Motor neuron (in vitro differentiated cells): ENCODE data around the gene JCAD. TPM values are rescaled to one million over a fixed set of nuclear protein-coding genes. Genes with fewer than 3 reads are reported as not detected.
"Not testable (repeated sequence)": the region's sequence is repeated elsewhere in the genome, so short reads cannot be mapped to it uniquely, and the experiment has no call there.

Experiments
- ATAC-seq, 8 experiments: fragments of 200-7000 bp; cut with Tn5 transposase; replicated peaks in 6 of 8; 2 replicates each; pipeline ENCODE4 v1.8.0; 2021; ENCODE audit warnings: mild to moderate bottlenecking in 8 of 8, moderate library complexity in 8 of 8
- H3K27ac ChIP-seq, 2 donors: fragments of 250-450 bp; sonication (Bioruptor Pico); 2 replicates each; pipeline ENCODE4 v1.9.0; 2021; ENCODE audit warnings: antibody characterized with exemption in 2 of 2, mild to moderate bottlenecking in 2 of 2, moderate library complexity in 1 of 2
- H3K4me1 ChIP-seq, 2 donors: fragments of 250-450 bp; sonication (Bioruptor Pico); replicated peaks in 1 of 2; 2 replicates each; pipeline ENCODE4 v1.6.1; 2021; ENCODE audit warnings: antibody characterized with exemption in 2 of 2, mild to moderate bottlenecking in 2 of 2, moderate library complexity in 1 of 2
- H3K4me3 ChIP-seq, 5 donors: fragments of 250-450 bp; sonication (Bioruptor Pico); 2 replicates each; pipeline ENCODE4 v1.9.0; 2021; ENCODE audit warnings: antibody characterized with exemption in 5 of 5, mild to moderate bottlenecking in 5 of 5, moderate library complexity in 4 of 5
- WGBS, 10 experiments: fragments of 450-650 bp; shearing (Covaris generic); methylation state at CpG; one replicate each; pipeline ENCODE4 v1.0.0; 2022; 5-methylcytosine and 5-hydroxymethylcytosine counted together
- in situ Hi-C, 9 experiments: fragments of 400-800 bp; cut with MboI; loops; one replicate each; pipeline ENCODE4 v1.15.0; 2021; ENCODE audit warnings: low sequenced_read_pairs in 9 of 9, low pct_unique_long_range_greater_than_20kb in 2 of 9; ENCODE audit not compliant: unreplicated experiment in 9 of 9
- total RNA-seq, 8 experiments: library from RNA; unstranded; fragments of 300-600 nt; gene quantifications; 2 replicates each; pipeline versions ENCODE4 v1.2.3 to v1.2.4, GENCODE V29; 2022

JCAD gene
- total RNA-seq, 8 experiments from 2014 or later: 0.22 to 18.7 (median 3.4) TPM

- ATAC-seq: no peak
- H3K4me3 ChIP-seq: no peak overlapping the region
- in situ Hi-C loops: no loop called here
- H3K4me1 ChIP-seq: no peaks in the 10 kb centered on the region
- 50 to 90% (median 86%) methylated on average over 1 to 3 of the region's 3 CpGs; no CpG with 5 or more reads in 5 of the 10 experiments for WGBS, 10 experiments
- no peak overlapping the region for H3K27ac ChIP-seq
These were observed 77.9 kb downstream of the JCAD start for GRCh38 chr10:29981510-29981909.

- no peaks in the 10 kb centered on the region for H3K4me1 ChIP-seq
- ATAC-seq: peak in 1 of 8 experiments; percentile 19
- in situ Hi-C loops: no loop called here
- no peak overlapping the region for H3K4me3 ChIP-seq
- 14 to 100% (median 80%) methylated on average over 1 to 2 of the region's 2 CpGs; no CpG with 5 or more reads in 5 of the 10 experiments for WGBS, 10 experiments
- H3K27ac ChIP-seq: no peak overlapping the region
These were observed 79.3 kb downstream of the JCAD start for GRCh38 chr10:29980084-29980483.

GRCh38 chr10:29979421-29979779 is 80.0 kb downstream of the JCAD start:
- in situ Hi-C loops: not testable (repeated sequence)

GRCh38 chr10:29977171-29977570 is 82.2 kb downstream of the JCAD start:
- 59 to 100% (median 82%) methylated on average over 1 to 4 of the region's 4 CpGs for WGBS, 10 experiments
- in situ Hi-C loops: no loop called here
- no peak for ATAC-seq
- Histone ChIP-seq H3K27ac (no peak overlapping the region), H3K4me1 (peaks cover 0 to 4% of the 10 kb centered on the region in 2 donors), H3K4me3 (no peak overlapping the region)

More at GRCh38 chr10:29979421-29979779, 80.0 kb downstream of the JCAD start:
- not testable (repeated sequence) for H3K4me1 ChIP-seq, ATAC-seq, H3K27ac ChIP-seq, H3K4me3 ChIP-seq
- WGBS, 10 experiments: 50 to 100% (median 96%) methylated on average over 1 to 2 of the region's 2 CpGs; no CpG with 5 or more reads in 4 of the 10 experiments

- no peak overlapping the region for H3K4me3 ChIP-seq
- ATAC-seq: no peak
- WGBS, 10 experiments: 31 to 100% (median 60%) methylated on average over 1 to 2 of the region's 2 CpGs; no CpG with 5 or more reads in 1 of the 10 experiments
- in situ Hi-C loops: no loop called here
- H3K4me1 ChIP-seq: peaks cover 0 to 4% of the 10 kb centered on the region in 2 donors
- no peak overlapping the region for H3K27ac ChIP-seq
These were observed 83.3 kb downstream of the JCAD start for GRCh38 chr10:29976134-29976533.

DNA sequence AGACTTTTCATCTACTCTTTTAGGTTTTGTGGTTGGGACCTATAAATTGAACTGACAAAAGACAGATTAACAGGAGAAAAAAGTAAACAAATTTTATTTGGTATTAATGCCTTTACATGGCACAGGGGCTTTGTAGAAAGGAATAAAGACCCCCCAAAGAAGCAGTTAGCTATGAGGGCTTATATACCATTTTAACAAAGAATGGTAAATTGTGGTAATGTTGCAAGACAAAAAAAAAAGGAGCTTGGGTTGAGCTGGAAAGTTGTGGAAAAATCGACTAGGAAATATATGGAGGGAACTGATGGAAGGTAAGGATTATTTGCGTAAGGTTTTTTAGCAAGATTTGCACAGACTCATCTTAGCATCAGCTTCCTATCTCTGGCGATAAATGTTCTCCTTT is 84.6 kb downstream of the JCAD start:
- Histone ChIP-seq H3K4me1 (peaks cover 7 to 10% of the 10 kb centered on the region in 2 donors), H3K4me3 (no peak overlapping the region), H3K27ac (no peak overlapping the region)
- no peak for ATAC-seq
- in situ Hi-C loops: no loop called here
- 37 to 88% (median 72%) methylated on average over 1 to 3 of the region's 3 CpGs; no CpG with 5 or more reads in 2 of the 10 experiments for WGBS, 10 experiments

DNA sequence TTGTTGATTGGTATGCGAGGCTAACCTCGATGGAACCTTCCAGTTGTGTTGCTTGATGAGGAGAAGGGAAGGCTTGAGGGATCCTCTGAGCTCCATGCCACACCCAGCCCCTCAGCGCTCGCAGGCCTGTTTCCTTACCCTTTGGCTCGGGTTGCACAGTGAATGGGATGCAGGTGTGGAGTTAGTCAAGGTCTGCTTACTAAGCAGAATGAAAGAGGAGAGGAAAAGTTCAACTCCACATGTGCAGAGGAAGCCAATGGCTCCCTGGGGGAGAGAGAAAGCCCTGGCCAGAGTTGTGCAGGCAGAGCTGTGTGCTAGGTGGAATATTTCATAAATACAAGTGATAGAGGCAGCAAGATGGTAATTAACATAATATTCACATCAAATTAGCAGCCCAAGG is 85.5 kb downstream of the JCAD start:
- in situ Hi-C loops: no loop called here
- WGBS, 10 experiments: 11 to 90% (median 68%) methylated on average over 1 to 5 of the region's 5 CpGs; no CpG with 5 or more reads in 4 of the 10 experiments
- peak in 2 of 8 experiments; percentile 41 to 45 for ATAC-seq

DNA sequence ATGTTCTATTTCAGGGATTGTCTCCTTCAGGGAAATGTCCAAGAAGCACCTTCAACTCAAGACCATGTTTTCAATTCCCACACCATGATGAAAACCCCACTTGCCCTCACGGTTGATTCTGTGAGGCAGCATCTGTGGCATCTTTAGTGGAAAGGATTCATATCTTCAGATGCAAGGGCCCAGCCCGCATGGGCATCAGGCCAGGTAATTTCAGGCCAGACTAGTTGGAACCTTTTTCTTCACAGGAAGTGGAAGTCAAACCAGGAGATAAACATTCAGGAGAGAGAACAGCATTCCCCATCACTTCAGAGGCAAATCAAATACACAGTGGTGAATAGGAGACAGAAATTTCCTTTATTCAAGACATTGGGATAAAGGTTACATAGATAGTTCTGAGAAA is 88.8 kb downstream of the JCAD start:
- 69 to 100% (median 83%) methylated on average over 1 to 2 of the region's 2 CpGs; no CpG with 5 or more reads in 3 of the 10 experiments for WGBS, 10 experiments
- ATAC-seq: no peak
- H3K4me3 ChIP-seq: no peak overlapping the region
- H3K4me1 ChIP-seq: peaks cover 25 to 27% of the 10 kb centered on the region in 2 donors
- in situ Hi-C loops: no loop called here
- H3K27ac ChIP-seq: no peak overlapping the region

More for the DNA sequence above, 85.5 kb downstream of the JCAD start:
- Histone ChIP-seq H3K4me1 (peaks cover 16 to 18% of the 10 kb centered on the region in 2 donors), H3K27ac (no peak overlapping the region), H3K4me3 (no peak overlapping the region)

GRCh38 chr10:29970012-29970396 is 89.4 kb downstream of the JCAD start:
- 58 to 100% (median 81%) methylated on average over 1 to 6 of the region's 6 CpGs; no CpG with 5 or more reads in 2 of the 10 experiments for WGBS, 10 experiments
- no peak for ATAC-seq
- H3K27ac ChIP-seq: peak overlapping the region in 1 of 2 donors; percentile 21
- H3K4me1 ChIP-seq: peaks cover 25 to 28% of the 10 kb centered on the region in 2 donors
- H3K4me3 ChIP-seq: no peak overlapping the region
- in situ Hi-C loops: no loop called here

GRCh38 chr10:29969255-29970011 is 90.0 kb downstream of the JCAD start:
- ATAC-seq: peak in 5 of 8 experiments; percentile 86 to 94 (median 92)

GRCh38 chr10:29968585-29968984 is 90.8 kb downstream of the JCAD start:
- Histone ChIP-seq H3K27ac (peak overlapping the region; percentile 42 to 54), H3K4me1 (peaks cover 35 to 39% of the 10 kb centered on the region in 2 donors), H3K4me3 (no peak overlapping the region)
- in situ Hi-C loops: no loop called here
- peak in 5 of 8 experiments; percentile 35 to 59 (median 35) for ATAC-seq
- 47 to 100% (median 89%) methylated on average over 1 to 3 of the region's 3 CpGs; no CpG with 5 or more reads in 5 of the 10 experiments for WGBS, 10 experiments

More at GRCh38 chr10:29969255-29970011, 90.0 kb downstream of the JCAD start:
- H3K4me1 ChIP-seq: peaks cover 30 to 34% of the 10 kb centered on the region in 2 donors
- in situ Hi-C loops: no loop called here
- 28 to 83% (median 66%) methylated on average over 1 to 10 of the region's 12 CpGs; no CpG with 5 or more reads in 3 of the 10 experiments for WGBS, 10 experiments
- no peak overlapping the region for H3K4me3 ChIP-seq
- peak overlapping the region; percentile 42 to 54 for H3K27ac ChIP-seq

- Histone ChIP-seq H3K27ac (no peak overlapping the region), H3K4me3 (no peak overlapping the region), H3K4me1 (peaks cover 41 to 50% of the 10 kb centered on the region in 2 donors)
- in situ Hi-C loops: no loop called here
- WGBS, 10 experiments: 43 to 96% (median 85%) methylated on average over 1 to 4 of the region's 4 CpGs; no CpG with 5 or more reads in 5 of the 10 experiments
- no peak for ATAC-seq
These were observed 93.1 kb downstream of the JCAD start for GRCh38 chr10:29966269-29966668.
